Astrocyte of the cerebellum (primary cell): ENCODE measurements around the gene TFAP2D.

Source experiments
- DNase-seq: peaks from one replicate; pipeline ENCODE4 v3.0.0-alpha.2; 2011; ENCODE audit warnings: low read depth
- H3K4me3 ChIP-seq: 2 replicates; pipeline ENCODE4 v1.5.1; 2011; ENCODE audit warnings: mild to moderate bottlenecking, low read depth, low read length, moderate library complexity
- in situ Hi-C: cut with HindIII; loops from 2 replicates; pipeline ENCODE4 v1.10.0; 2017; ENCODE audit warnings: low sequenced_read_pairs
- TF ChIP-seq, protein P1 (sequence below): IDR thresholded peaks from 2 replicates; pipeline ENCODE4 v1.5.1; 2012; ENCODE audit warnings: low read length, low read depth, moderate library complexity, mild to moderate bottlenecking; ENCODE audit errors: missing control alignments

The TFAP2D gene

DNA sequence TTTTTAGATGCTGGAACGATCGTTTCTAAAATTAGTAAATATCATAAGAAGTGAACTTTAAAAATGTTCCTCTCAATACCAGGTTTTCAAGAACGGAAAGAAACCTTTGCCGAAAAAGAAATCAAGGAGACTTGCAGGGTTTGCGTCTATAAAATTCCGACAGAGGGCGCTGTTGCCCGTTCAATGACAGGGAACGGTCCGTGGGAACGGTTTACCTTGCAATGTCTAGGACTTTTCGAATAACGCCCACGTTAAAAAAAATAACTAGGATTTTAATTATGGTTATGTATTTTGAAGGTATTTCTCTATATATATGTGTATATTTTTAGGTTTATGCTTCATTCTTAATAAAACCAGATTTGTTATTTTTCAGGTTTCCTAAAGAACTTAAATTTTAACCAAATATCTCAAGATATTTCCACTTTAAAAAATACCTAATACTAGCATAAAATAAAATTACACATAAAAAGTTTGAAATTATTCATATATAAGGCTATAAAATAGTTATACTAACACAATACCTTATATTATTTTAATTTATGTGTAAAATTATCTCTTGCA, 102.9 kb downstream of the TFAP2D start:
- in situ Hi-C loops: no loop called here
- DNase-seq: peak; percentile 66
- H3K4me3 ChIP-seq: peak overlapping the region; percentile 44
- TF ChIP-seq, protein P1, sequence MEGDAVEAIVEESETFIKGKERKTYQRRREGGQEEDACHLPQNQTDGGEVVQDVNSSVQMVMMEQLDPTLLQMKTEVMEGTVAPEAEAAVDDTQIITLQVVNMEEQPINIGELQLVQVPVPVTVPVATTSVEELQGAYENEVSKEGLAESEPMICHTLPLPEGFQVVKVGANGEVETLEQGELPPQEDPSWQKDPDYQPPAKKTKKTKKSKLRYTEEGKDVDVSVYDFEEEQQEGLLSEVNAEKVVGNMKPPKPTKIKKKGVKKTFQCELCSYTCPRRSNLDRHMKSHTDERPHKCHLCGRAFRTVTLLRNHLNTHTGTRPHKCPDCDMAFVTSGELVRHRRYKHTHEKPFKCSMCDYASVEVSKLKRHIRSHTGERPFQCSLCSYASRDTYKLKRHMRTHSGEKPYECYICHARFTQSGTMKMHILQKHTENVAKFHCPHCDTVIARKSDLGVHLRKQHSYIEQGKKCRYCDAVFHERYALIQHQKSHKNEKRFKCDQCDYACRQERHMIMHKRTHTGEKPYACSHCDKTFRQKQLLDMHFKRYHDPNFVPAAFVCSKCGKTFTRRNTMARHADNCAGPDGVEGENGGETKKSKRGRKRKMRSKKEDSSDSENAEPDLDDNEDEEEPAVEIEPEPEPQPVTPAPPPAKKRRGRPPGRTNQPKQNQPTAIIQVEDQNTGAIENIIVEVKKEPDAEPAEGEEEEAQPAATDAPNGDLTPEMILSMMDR: peak; percentile 74

DNA sequence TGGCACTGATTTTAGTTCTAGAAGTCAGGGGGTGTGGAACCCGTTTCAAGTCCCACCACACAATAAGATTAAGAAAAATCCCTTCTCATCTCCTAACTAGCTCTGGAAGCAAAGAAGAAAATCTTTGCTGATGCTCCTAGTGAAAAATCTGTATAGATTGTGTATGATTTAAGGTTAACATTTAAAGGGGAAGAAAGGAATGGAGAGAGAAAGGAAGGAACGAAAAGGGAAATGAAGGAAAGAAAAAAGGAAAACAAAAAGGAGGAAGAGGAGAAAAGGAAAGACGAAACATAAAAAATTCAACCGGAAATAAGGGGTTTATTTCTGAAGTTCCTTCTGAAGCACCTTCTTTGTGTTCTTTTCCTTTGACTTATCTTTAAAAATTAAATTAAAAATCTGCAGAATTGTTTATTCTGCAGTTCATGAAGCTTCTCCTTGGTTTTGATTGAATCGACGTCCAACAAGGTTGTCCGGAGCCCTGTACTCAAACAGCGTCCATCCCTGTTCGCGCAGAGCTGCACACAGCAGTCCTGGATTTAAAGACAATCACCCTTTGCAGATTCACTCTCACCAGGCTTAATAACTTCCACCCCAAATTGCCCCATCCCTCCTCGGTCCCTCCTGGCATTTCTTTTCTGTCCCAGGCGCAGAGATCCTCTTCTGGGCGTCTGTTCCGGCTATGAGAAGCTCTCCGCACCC, 103.8 kb downstream of the TFAP2D start:
- no peak overlapping the region for H3K4me3 ChIP-seq
- DNase-seq: no peak
- TF ChIP-seq, protein P1: no peak
- in situ Hi-C loops: no loop called here

DNA sequence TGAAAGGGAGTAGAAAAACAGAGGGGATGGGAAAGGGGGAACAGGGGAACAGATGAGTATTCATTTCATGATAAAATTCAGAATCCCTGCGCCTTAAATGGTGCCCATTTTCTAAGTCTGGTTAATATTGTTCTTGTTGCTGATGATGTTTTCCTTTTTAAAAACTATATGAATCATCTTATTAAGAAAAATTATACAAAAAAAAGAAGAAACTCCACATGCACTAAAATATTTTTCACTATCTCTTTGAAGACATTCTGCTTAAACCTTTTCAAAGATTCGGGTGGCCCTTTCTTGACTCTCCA, 104.3 kb downstream of the TFAP2D start:
- DNase-seq: no peak
- TF ChIP-seq, protein P1: no peak
- H3K4me3 ChIP-seq: no peak overlapping the region
- in situ Hi-C loops: no loop called here

DNA sequence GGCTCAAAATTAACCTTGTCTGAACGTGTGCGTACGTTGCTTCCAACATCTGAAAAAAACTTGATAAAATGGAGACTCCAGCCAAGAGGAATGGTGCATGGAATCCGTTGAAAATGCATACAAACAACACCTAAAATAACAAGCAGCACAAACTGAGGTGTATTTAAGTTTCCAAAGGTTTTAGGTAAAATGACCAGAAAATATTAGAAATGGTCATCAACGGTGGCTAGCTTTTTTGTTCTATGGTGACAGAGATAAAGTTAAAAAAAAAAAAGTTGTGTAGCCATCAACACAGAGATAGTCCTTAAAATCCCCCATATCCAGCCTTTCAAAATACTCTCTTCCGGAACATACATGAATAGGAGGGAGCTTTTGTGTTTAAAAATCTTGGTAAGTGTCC, 104.7 kb downstream of the TFAP2D start:
- TF ChIP-seq, protein P1: no peak
- DNase-seq: no peak
- H3K4me3 ChIP-seq: no peak overlapping the region
- in situ Hi-C loops: no loop called here

DNA sequence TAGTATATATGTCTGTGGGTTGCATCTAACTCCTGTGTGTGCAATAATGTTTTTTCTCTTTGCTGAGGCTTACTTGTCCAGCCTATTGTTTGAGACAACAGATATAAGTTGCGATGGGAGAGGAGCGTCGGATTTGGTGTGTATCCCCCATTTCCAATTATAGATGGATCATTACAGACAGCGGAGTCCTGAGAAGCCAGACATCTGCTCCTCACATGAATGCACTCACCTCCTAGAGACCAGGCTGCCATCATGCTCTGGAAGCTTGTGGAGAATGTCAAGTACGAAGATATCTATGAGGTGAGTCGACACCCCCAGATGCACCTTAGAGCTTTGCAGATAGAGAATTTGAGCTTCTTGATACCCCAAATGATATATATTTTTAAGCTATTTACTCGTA, 105.3 kb downstream of the TFAP2D start, which contains the start of gene TFAP2B:
TSS of gene TFAP2B (plus strand) at position 199 of the 400 bp plus-strand sequence. CDS start at position 220, 21 bp downstream.
- H3K4me3 ChIP-seq: no peak within 1 kb of the TSS
- in situ Hi-C loops: no loop called here
- TF ChIP-seq, protein P1: no peak
- no peak for DNase-seq

DNA sequence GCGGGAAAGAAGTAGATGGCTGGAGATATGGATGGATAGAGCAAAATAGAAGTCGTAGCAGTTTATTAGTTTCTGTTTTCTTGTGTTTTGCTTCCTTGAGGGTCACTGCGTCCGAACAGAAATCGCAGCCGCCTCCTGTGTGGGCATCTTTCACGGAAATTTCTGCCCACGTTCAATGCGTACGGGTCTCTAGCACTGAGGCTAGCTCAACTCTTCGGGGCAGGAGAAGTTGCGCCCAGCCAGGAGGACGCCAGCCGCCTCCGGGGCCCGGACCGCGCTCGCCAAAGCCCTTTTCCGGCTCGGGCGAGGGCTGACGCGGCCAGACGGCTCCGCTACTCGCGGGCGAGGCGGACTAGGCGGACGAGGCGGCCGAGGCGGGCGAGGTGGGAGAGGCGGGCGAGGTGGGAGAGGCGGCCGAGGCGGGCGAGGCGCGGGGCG, 106.2 kb downstream of the TFAP2D start:
- no peak overlapping the region for H3K4me3 ChIP-seq
- in situ Hi-C loops: no loop called here
- no peak for DNase-seq
- TF ChIP-seq, protein P1: no peak
